22Rv1 (cell line): ENCODE measurements around the gene MOB3C.
"Not testable (repeated sequence)": the region's sequence is repeated elsewhere in the genome, so short reads cannot be mapped to it uniquely, and the experiment has no call there.

Experiments used
- CTCF ChIP-seq: fragments of 450-650 bp; IDR thresholded peaks from 2 replicates; pipeline ENCODE4 v1.5.1; 2017; ENCODE audit warnings: mild to moderate bottlenecking
- ZFX ChIP-seq: fragments of 450-650 bp; IDR thresholded peaks from 2 replicates; pipeline ENCODE4 v1.6.1; 2017; ENCODE audit warnings: antibody characterized with exemption, borderline replicate concordance

GRCh38 chr1:46651152-46651551 lies 34.5 kb upstream of the MOB3C start:
- TF ChIP-seq CTCF, ZFX: not testable (repeated sequence)
